ENCODE measurements around the gene CREB3L1. TPM values are rescaled to one million over a fixed set of nuclear protein-coding genes. Genes with fewer than 3 reads are reported as not detected.

CREB3L1 gene
- total and polyA plus RNA-seq, 2 donors (not counting 3 experiments of a cell fraction or from before 2014, with no cell fraction given) = 0.23 to 0.84 TPM

- TF ChIP-seq POLR2AphosphoS5 (IDR thresholded peaks at IDR 0.05; ENCODE audit: insufficient read depth, low read depth, low read length) = no peak
- TF ChIP-seq EZH2 (IDR thresholded peaks at IDR 0.05; ENCODE audit: borderline replicate concordance, low read depth, low read length, severe bottlenecking) = no peak
- TF ChIP-seq JUN (IDR thresholded peaks at IDR 0.05; ENCODE audit: borderline replicate concordance, insufficient read depth, insufficient read length, low read depth) = no peak
- TF ChIP-seq FOS (IDR thresholded peaks at IDR 0.05; ENCODE audit: borderline replicate concordance, insufficient read depth, low read length) = no peak
- TF ChIP-seq MYC (IDR thresholded peaks at IDR 0.05; ENCODE audit: low read depth, low read length) = no peak
- TF ChIP-seq POLR2A (IDR thresholded peaks at IDR 0.05; ENCODE audit: low read depth, low read length) = no peak
- TF ChIP-seq, protein P1, sequence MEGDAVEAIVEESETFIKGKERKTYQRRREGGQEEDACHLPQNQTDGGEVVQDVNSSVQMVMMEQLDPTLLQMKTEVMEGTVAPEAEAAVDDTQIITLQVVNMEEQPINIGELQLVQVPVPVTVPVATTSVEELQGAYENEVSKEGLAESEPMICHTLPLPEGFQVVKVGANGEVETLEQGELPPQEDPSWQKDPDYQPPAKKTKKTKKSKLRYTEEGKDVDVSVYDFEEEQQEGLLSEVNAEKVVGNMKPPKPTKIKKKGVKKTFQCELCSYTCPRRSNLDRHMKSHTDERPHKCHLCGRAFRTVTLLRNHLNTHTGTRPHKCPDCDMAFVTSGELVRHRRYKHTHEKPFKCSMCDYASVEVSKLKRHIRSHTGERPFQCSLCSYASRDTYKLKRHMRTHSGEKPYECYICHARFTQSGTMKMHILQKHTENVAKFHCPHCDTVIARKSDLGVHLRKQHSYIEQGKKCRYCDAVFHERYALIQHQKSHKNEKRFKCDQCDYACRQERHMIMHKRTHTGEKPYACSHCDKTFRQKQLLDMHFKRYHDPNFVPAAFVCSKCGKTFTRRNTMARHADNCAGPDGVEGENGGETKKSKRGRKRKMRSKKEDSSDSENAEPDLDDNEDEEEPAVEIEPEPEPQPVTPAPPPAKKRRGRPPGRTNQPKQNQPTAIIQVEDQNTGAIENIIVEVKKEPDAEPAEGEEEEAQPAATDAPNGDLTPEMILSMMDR (IDR thresholded peaks at IDR 0.05; ENCODE audit: extremely low read depth in 1 of 2, insufficient read depth in 1 of 2, low read depth in 1 of 2, low read length in 2 of 2) = no peak
- no peak for TF ChIP-seq MAX (IDR thresholded peaks at IDR 0.05; ENCODE audit: insufficient read depth, insufficient read length)
- TF ChIP-seq GATA2 (IDR thresholded peaks at IDR 0.05; ENCODE audit: insufficient read depth, insufficient read length, low read depth, low read length) = no peak
- Histone ChIP-seq H2AFZ (ENCODE audit: low read depth, low read length) (no peak overlapping the region), H4K20me1 (replicated peaks; ENCODE audit: control insufficient read depth, extremely low read depth, insufficient read depth, low read length) (no peaks in the 10 kb centered on the region), H3K9ac (replicated peaks; ENCODE audit: extremely low read depth, insufficient read depth, low read length) (no peak overlapping the region), H3K9me1 (replicated peaks; ENCODE audit: control insufficient read depth, extremely low read depth, insufficient read depth, low read length) (no peaks in the 10 kb centered on the region), H3K4me3 (replicated peaks in 1 of 3; ENCODE audit: insufficient read depth in 1 of 3, low read depth in 1 of 3, low read length in 3 of 3) (no peak overlapping the region), H3K27me3 (ENCODE audit: control insufficient read depth in 2 of 2, insufficient read depth in 2 of 2, low read length in 2 of 2) (peaks cover 0 to 8% of the 10 kb centered on the region in 2 experiments), H3K27ac (ENCODE audit: insufficient read depth, low read depth, low read length) (no peak overlapping the region), H3K4me1 (ENCODE audit: control insufficient read depth, extremely low read depth, insufficient read depth, low read length) (peaks cover 24% of the 10 kb centered on the region), H3K4me2 (ENCODE audit: insufficient read depth, low read length) (no peak overlapping the region), H3K79me2 (ENCODE audit: control insufficient read depth, insufficient read depth, low read length) (no peaks in the 10 kb centered on the region), H3K36me3 (ENCODE audit: control insufficient read depth in 2 of 2, extremely low read depth in 1 of 2, insufficient read depth in 2 of 2, low read length in 2 of 2) (no peaks in the 10 kb centered on the region), H3K9me3 (replicated peaks; ENCODE audit: control insufficient read depth, insufficient read depth, low read length) (no peaks in the 10 kb centered on the region)
- intact Hi-C loops (cut with micrococcal nuclease) = no loop called here
- no peak for DNase-seq (ENCODE audit: low read depth, low spot score)
- no peak for FAIRE-seq
- BruUV-seq (replicated peaks) = no TSS peak
- CTCF ChIA-PET = interaction anchor here (1.5 to 9.4 kb wide), 3 partner anchors 60 to 271 kb away, joined by 3 to 367 read pairs (median 59); no protein-coding TSS in a partner anchor
- dilution Hi-C loops (cut with MboI; ENCODE audit: extremely low pct_ligation_motif_present, low sequenced_read_pairs) = no loop called here
- POLR2A ChIA-PET = no interaction called here
Observed at GRCh38 chr11:46235777-46236688, 41.4 kb upstream of the CREB3L1 start.

Measured in endothelial cell of umbilical vein (primary cell).